HEK293 (cell line): Measurements from ENCODE around the gene AFDN.

Experiments used
- CTCF ChIA-PET: fragments of 350-600 bp; formaldehyde crosslinking; extraction: SDS; loops from one replicate; lab custom pipeline; 2021; ENCODE audit warnings: antibody characterized with exemption; lab: Yijun Ruan, JAX
- POLR2A ChIA-PET: fragments of 300-600 bp; formaldehyde crosslinking; extraction: SDS; loops from one replicate; lab custom pipeline; 2020; ENCODE audit warnings: antibody characterized with exemption, inconsistent platforms; lab: Yijun Ruan, JAX
- H3K27ac ChIP-seq: fragments of 200-500 bp; sonication (Bioruptor generic); 2 replicates; pipeline ENCODE4 v1.5.1; 2014; ENCODE audit warnings: low read depth, low read length, control low read depth, inconsistent platforms; ENCODE audit errors: extremely low read depth
- H3K36me3 ChIP-seq, 2 experiments: fragments of 200-500 bp in 1 of 2; sonication (Bioruptor generic) in 1 of 2; 1 replicate in 1 of 2; 2 replicates in 1 of 2; pipeline ENCODE4 v1.5.1; 2014 to 2017; ENCODE audit warnings: inconsistent platforms in 2 of 2, low read length in 2 of 2; ENCODE audit not compliant: control insufficient read depth in 2 of 2, insufficient read depth in 1 of 2
- H3K4me1 ChIP-seq: fragments of 200-500 bp; sonication (Bioruptor generic); 2 replicates; pipeline ENCODE4 v1.5.1; 2014; ENCODE audit warnings: mild to moderate bottlenecking, low read length, inconsistent platforms; ENCODE audit not compliant: control insufficient read depth, insufficient read depth
- H3K4me3 ChIP-seq: 2 replicates; pipeline ENCODE4 v1.5.1; 2011; ENCODE audit warnings: low read depth, mild to moderate bottlenecking, control low read depth, low read length, moderate library complexity
- H3K9me3 ChIP-seq: fragments of 200-500 bp; sonication (Bioruptor generic); 2 replicates; pipeline ENCODE4 v1.5.1; 2014; ENCODE audit warnings: low read depth, low read length, inconsistent platforms; ENCODE audit not compliant: control insufficient read depth, insufficient read depth
- BCL6B ChIP-seq: fragments of 450-650 bp; formaldehyde crosslinking; IDR thresholded peaks from 2 replicates; pipeline ENCODE4 v1.5.1; 2017; ENCODE audit warnings: missing biosample characterization, missing genetic modification characterization
- OSR2 ChIP-seq: fragments of 450-650 bp; formaldehyde crosslinking; IDR thresholded peaks from 2 replicates; pipeline ENCODE4 v1.5.1; 2016; ENCODE audit warnings: missing biosample characterization, missing genetic modification characterization
- PRDM1 ChIP-seq: fragments of 450-650 bp; formaldehyde crosslinking; IDR thresholded peaks from 2 replicates; pipeline ENCODE4; 2016; ENCODE audit warnings: missing biosample characterization, missing genetic modification characterization
- PRDM6 ChIP-seq: fragments of 450-650 bp; formaldehyde crosslinking; IDR thresholded peaks from 2 replicates; pipeline ENCODE4 v1.5.1; 2017; ENCODE audit warnings: missing biosample characterization, missing genetic modification characterization
- WT1 ChIP-seq: fragments of 450-650 bp; formaldehyde crosslinking; IDR thresholded peaks from 2 replicates; pipeline ENCODE4 v1.5.1; 2016; ENCODE audit warnings: missing biosample characterization, missing genetic modification characterization
- ZBTB10 ChIP-seq: fragments of 450-650 bp; formaldehyde crosslinking; IDR thresholded peaks from 2 replicates; pipeline ENCODE4 v1.5.1; 2016; ENCODE audit warnings: missing biosample characterization, missing genetic modification characterization
- ZBTB17 ChIP-seq: fragments of 450-650 bp; formaldehyde crosslinking; IDR thresholded peaks from 2 replicates; pipeline ENCODE4 v1.5.1; 2016; ENCODE audit warnings: missing biosample characterization, missing genetic modification characterization
- ZBTB21 ChIP-seq: fragments of 450-650 bp; formaldehyde crosslinking; IDR thresholded peaks from 2 replicates; pipeline ENCODE4 v1.5.1; 2017; ENCODE audit warnings: missing biosample characterization, missing genetic modification characterization
- ZBTB8A ChIP-seq: fragments of 450-650 bp; formaldehyde crosslinking; IDR thresholded peaks from 2 replicates; pipeline ENCODE4 v1.5.1; 2016; ENCODE audit warnings: missing biosample characterization, missing genetic modification characterization
- ZEB2 ChIP-seq: fragments of 450-650 bp; formaldehyde crosslinking; IDR thresholded peaks from 2 replicates; pipeline ENCODE4 v1.5.1; 2016; ENCODE audit warnings: missing biosample characterization, missing genetic modification characterization
- ZFHX2 ChIP-seq: fragments of 450-650 bp; formaldehyde crosslinking; conservative IDR thresholded peaks from 2 replicates; pipeline ENCODE4 v1.5.1; 2016; ENCODE audit warnings: missing biosample characterization, missing genetic modification characterization
- ZNF18 ChIP-seq: fragments of 450-650 bp; formaldehyde crosslinking; IDR thresholded peaks from 2 replicates; pipeline ENCODE4 v1.5.1; 2016; ENCODE audit warnings: missing biosample characterization, missing genetic modification characterization
- ZNF202 ChIP-seq: fragments of 450-650 bp; formaldehyde crosslinking; IDR thresholded peaks from 2 replicates; pipeline ENCODE4 v1.5.1; 2016; ENCODE audit warnings: missing biosample characterization, missing genetic modification characterization, borderline replicate concordance
- ZNF24 ChIP-seq: fragments of 450-650 bp; formaldehyde crosslinking; IDR thresholded peaks from 2 replicates; pipeline ENCODE4 v1.5.1; 2016; ENCODE audit warnings: missing biosample characterization, missing genetic modification characterization
- ZNF560 ChIP-seq: fragments of 450-650 bp; formaldehyde crosslinking; IDR thresholded peaks from 2 replicates; pipeline ENCODE4 v1.5.1; 2017; ENCODE audit warnings: missing biosample characterization, missing genetic modification characterization, borderline replicate concordance
- ZNF600 ChIP-seq: fragments of 450-650 bp; formaldehyde crosslinking; IDR thresholded peaks from 2 replicates; pipeline ENCODE4 v1.5.1; 2016; ENCODE audit warnings: missing biosample characterization, missing genetic modification characterization
- ZNF610 ChIP-seq: fragments of 450-650 bp; formaldehyde crosslinking; IDR thresholded peaks from 2 replicates; pipeline ENCODE4 v1.5.1; 2016; ENCODE audit warnings: missing biosample characterization, missing genetic modification characterization, borderline replicate concordance
- ZNF629 ChIP-seq: fragments of 450-650 bp; formaldehyde crosslinking; IDR thresholded peaks from 2 replicates; pipeline ENCODE4 v1.5.1; 2017; ENCODE audit warnings: missing biosample characterization, missing genetic modification characterization
- ZNF768 ChIP-seq: fragments of 450-650 bp; formaldehyde crosslinking; IDR thresholded peaks from 2 replicates; pipeline ENCODE4 v1.5.1; 2018; ENCODE audit warnings: missing biosample characterization, mild to moderate bottlenecking, missing genetic modification characterization
- ZXDB ChIP-seq: fragments of 450-650 bp; formaldehyde crosslinking; IDR thresholded peaks from 2 replicates; pipeline ENCODE4 v1.5.1; 2016; ENCODE audit warnings: missing biosample characterization, missing genetic modification characterization
- TF ChIP-seq, protein P1 (sequence below): fragments of 450-650 bp; formaldehyde crosslinking; IDR thresholded peaks from 2 replicates; pipeline ENCODE4 v1.5.1; 2016; ENCODE audit warnings: missing biosample characterization, missing genetic modification characterization, low read depth

The AFDN gene

GRCh38 chr6:167838207-167838748 is 11.6 kb downstream of the AFDN start:
- TF ChIP-seq ZNF600 (tag by site-specific recombination) (0 out of 2 replicates have a peak, but pooled peaks have one; percentile 56), ZNF18 (tag by site-specific recombination) (no peak), ZBTB10 (tag by site-specific recombination) (no peak), ZXDB (tag by site-specific recombination) (no peak), ZNF202 (tag by site-specific recombination) (no peak), PRDM6 (tag by site-specific recombination) (peak; percentile 75), ZNF560 (tag by site-specific recombination) (no peak)
- Histone ChIP-seq H3K27ac (no peak overlapping the region), H3K36me3 (no peaks in the 10 kb centered on the region), H3K4me3 (no peak overlapping the region), H3K4me1 (peaks cover 42% of the 10 kb centered on the region), H3K9me3 (no peaks in the 10 kb centered on the region)
- POLR2A ChIA-PET: no interaction called here
- CTCF ChIA-PET: interaction anchor here (0.6 kb wide), 1 partner anchor 487 kb away, joined by 3 read pairs; no protein-coding TSS in a partner anchor

- H3K9me3 ChIP-seq: no peaks in the 10 kb centered on the region
- TF ChIP-seq ZNF768 (tag by site-specific recombination) (no peak), WT1 (tag by site-specific recombination) (0 out of 2 replicates have a peak, but pooled peaks have one; percentile 20), ZNF24 (tag by site-specific recombination) (peak; percentile 97), ZFHX2 (0 out of 2 replicates have a peak, but pooled peaks have one; percentile 15), ZBTB21 (tag by site-specific recombination) (peak; percentile 48; the same call in 1 of the 2 replicates), PRDM1 (tag by site-specific recombination) (no peak), ZEB2 (tag by site-specific recombination) (0 out of 2 replicates have a peak, but pooled peaks have one; percentile 22), OSR2 (0 out of 2 replicates have a peak, but pooled peaks have one; percentile 15), PRDM6 (tag by site-specific recombination) (peak; percentile 91), ZBTB17 (peak; percentile 57; the same call in 1 of the 2 replicates), ZNF629 (tag by site-specific recombination) (peak; percentile 87), ZNF610 (tag by site-specific recombination) (peak; percentile 65; the same call in 1 of the 2 replicates), ZBTB8A (tag by site-specific recombination) (0 out of 2 replicates have a peak, but pooled peaks have one; percentile 8), BCL6B (tag by site-specific recombination) (no peak)
- TF ChIP-seq, protein P1, sequence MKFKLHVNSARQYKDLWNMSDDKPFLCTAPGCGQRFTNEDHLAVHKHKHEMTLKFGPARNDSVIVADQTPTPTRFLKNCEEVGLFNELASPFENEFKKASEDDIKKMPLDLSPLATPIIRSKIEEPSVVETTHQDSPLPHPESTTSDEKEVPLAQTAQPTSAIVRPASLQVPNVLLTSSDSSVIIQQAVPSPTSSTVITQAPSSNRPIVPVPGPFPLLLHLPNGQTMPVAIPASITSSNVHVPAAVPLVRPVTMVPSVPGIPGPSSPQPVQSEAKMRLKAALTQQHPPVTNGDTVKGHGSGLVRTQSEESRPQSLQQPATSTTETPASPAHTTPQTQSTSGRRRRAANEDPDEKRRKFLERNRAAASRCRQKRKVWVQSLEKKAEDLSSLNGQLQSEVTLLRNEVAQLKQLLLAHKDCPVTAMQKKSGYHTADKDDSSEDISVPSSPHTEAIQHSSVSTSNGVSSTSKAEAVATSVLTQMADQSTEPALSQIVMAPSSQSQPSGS (tag by site-specific recombination): peak; percentile 48; the same call in 1 of the 2 replicates
- no peak overlapping the region for H3K4me3 ChIP-seq
- H3K4me1 ChIP-seq: peaks cover 37% of the 10 kb centered on the region
- CTCF ChIA-PET: no interaction called here
- H3K36me3 ChIP-seq: no peaks in the 10 kb centered on the region
- POLR2A ChIA-PET: interaction anchor here (1.0 to 1.1 kb wide), 2 partner anchors 10 to 16 kb away, joined by 3 to 4 read pairs; no protein-coding TSS in a partner anchor
- H3K27ac ChIP-seq: no peak overlapping the region
These were observed 12.6 kb downstream of the AFDN start for GRCh38 chr6:167839343-167839742.
